GM12874 (cell line): Measurements from ENCODE around the gene CD2BP2.

Experiments used
- CTCF ChIP-seq: IDR thresholded peaks from 2 replicates; pipeline ENCODE4 v1.5.1; 2011; ENCODE audit warnings: low read depth, mild to moderate bottlenecking, control low read depth, low read length, moderate library complexity; ENCODE audit not compliant: insufficient read depth

The CD2BP2 gene

GRCh38 chr16:30354423-30355143 is 525 bp downstream of the CD2BP2 start:
- no peak for TF ChIP-seq CTCF

GRCh38 chr16:30353438-30354129 is 1.5 kb downstream of the CD2BP2 start:
- TF ChIP-seq CTCF: no peak

GRCh38 chr16:30352488-30353401 is 2.4 kb downstream of the CD2BP2 start:
- TF ChIP-seq CTCF: no peak

- no peak for TF ChIP-seq CTCF
Observed at GRCh38 chr16:30351586-30352419, 3.3 kb downstream of the CD2BP2 start.

- no peak for TF ChIP-seq CTCF
Observed at GRCh38 chr16:30351001-30351441, 4.1 kb downstream of the CD2BP2 start.

GRCh38 chr16:30350134-30350871 is 4.8 kb downstream of the CD2BP2 start:
- TF ChIP-seq CTCF: no peak
